OCI-M1 (cell line): ENCODE measurements around the gene FAM168A.
"Not testable (repeated sequence)": the region's sequence is repeated elsewhere in the genome, so short reads cannot be mapped to it uniquely, and the experiment has no call there.

Experiments
- DNase-seq: peaks from one replicate; lab custom pipeline; 2025; lab: John Stamatoyannopoulos, UW

FAM168A gene

GRCh38 chr11:73592640-73593039 is 5.3 kb downstream of the FAM168A start:
- DNase-seq = no peak

DNA sequence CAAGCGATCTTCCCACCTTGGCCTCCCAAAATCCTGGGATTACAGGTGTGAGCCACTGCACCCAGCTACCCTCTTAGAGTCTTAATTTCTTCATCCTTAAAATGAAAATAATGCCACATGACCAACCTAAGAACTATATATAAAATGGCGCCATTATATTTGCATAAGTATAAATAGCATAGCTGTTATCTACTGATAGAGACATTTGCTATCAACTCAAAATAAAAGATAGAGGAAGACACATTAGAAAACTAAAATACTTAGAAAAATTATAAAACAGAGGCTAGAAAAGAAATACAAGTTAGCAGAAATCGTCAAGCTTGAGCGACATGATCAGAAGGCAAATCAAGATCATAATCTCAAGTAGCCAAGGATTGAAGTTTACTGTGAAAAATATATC is 6.2 kb downstream of the FAM168A start:
- DNase-seq = no peak

DNA sequence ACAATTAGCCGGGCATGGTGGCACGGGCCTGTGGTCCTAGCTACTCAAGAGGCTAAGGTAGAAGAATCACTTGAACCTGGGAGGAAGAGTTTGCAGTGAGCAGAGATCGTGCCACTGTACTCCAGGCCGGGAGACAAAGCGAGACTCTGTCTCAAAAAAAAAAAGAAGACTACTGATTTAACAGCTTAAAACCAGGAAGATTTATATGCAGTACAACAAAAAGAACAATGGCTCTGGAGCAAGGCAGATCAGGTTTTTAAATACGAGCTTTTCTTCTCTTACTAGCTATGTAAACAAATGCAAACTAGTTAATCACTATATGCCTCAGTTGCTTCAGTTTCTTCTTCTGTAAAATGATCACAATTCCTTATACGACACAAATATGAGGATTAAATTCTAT is 6.9 kb downstream of the FAM168A start:
- no peak for DNase-seq

GRCh38 chr11:73586791-73587190 is 11.1 kb downstream of the FAM168A start:
- DNase-seq = no peak

- no peak for DNase-seq
Observed at GRCh38 chr11:73585834-73586575, 11.9 kb downstream of the FAM168A start.

- no peak for DNase-seq
Observed at GRCh38 chr11:73584831-73585230, 13.1 kb downstream of the FAM168A start.

- no peak for DNase-seq
Observed at GRCh38 chr11:73582653-73583052, 15.3 kb downstream of the FAM168A start.

DNA sequence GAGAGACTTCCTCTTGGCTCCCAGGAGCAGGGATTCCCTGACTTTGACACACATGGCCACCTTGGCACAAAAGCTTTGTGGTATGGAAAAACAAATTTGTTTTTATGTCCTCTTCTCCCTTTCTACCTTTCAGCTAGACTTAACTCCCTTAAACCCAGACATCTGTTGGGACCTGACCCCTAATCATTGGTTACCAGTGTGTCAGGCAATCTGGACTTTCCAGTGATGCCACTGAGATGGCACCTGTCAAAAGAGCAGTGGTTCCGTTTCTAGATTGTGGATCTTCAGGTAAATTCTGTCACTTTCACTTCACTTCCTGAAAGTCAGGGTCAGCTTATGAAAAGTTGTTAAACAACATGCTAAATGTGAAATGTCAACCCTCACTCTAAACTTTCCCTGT is 17.2 kb downstream of the FAM168A start:
- DNase-seq = not testable (repeated sequence)

DNA sequence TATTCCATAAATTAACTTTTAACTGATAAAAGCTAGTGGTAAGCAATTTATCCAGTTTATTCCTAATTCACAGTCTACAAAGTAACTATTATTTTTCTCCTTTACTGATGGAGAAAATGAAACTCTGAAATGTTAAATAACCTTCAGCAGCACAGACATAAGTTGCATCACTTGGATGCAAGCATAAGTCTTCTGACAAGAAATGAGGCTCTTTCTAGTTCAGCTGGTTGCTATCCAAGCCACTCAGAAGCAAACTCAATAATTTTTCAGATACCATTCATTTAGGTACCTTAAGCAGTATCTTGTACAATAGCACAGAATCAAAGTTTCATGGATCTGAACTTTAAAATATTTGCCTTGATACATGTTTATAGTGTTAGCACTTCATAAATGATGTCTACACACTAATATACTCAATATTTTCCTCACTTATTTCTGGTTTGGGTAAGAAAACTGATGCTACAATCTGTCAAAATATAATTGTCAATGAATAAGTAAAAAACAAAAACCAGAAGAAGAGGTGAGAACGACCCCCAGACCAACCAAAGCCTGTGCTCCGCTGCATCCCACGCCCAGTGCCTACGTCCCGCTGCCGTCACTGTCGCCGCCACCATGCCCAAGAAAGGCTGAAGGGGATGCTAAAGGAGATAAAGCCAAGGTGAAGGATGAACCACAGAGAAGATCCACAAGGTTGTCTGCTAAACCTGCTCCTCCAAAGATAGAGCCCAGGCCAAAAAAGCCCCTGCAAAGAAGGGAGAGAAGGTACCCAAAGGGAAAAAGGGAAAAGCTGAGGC is 18.1 kb downstream of the FAM168A start:
- no peak for DNase-seq

DNA sequence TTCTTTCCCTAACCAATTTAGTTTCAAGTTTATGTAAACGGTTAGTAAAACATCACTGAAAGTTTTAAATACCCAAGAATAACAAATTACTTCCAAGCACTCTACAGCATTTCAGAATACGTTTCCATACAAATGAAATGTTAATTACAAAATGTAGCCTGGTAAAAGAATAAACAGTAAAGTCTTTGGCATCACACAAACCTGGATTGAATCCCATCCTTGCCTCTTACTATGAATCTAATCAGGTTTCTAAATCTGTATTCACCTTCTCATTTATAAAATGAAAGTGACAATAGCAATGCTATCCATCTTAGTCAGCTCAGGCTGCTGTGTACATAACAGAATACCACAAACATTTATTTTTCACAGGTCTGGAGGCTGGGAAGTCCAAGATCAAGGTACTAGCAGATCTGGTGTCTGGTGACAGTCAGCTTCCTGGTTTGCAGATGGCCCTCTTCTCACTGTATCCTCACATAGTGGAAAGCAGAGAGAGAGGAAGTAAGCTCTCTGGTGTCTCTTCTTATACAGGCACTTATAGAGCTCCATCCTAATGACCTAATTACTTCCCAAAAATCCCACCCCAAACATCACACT is 19.2 kb downstream of the FAM168A start:
- no peak for DNase-seq

DNA sequence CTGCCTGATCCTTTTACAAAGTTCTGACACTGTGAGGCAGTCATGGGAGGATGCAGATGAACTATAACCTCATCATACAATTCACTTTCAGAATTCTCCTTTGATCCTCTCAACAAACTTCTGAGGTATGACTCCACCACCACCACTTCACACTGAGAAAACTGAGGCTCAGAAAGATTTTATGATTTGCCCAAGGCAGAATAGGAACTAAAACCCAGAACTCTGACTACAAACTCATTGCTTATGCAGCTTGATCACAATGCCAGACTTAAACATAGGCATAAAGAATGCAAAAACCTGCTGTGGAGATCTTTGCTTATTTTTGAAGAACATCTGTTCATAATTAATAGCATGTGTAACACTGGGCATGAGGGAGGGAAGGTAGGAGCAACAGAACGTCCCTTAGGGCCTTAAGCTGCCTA is 20.4 kb downstream of the FAM168A start:
- no peak for DNase-seq

GRCh38 chr11:73576185-73576614 is 21.7 kb downstream of the FAM168A start:
- no peak for DNase-seq

- DNase-seq = not testable (repeated sequence)
Observed at GRCh38 chr11:73571982-73572381, 25.9 kb downstream of the FAM168A start.

DNA sequence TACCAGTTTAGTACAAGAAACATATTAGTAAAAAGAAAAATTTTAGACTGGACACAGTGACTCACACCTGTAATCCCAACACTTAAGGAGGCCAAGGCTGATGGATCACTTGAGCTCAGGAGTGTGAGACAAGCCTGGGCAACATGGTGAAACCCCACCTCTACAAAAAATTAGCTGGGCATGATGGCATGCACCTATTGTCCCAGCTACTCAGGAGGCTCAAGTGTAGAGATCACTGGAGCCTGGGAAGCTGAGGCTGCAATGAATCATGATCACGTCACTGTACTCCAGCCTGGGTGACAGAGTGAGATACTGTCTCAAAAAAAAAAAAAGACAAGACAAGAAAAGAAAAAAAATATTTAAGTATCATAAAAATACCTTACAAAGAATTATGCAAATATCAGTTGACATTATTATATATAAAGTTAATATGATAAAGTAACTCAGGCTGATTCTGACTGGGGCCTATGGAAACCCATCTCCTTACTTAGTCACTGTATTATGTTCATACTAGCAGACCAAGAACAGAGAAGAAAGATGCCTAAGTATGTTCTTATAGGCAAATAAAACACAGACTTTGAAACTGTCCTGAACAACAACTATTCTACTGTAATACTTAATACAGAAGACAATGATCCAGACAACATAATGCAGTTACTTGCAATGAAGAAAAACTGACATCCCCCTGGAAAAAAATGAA is 27.3 kb downstream of the FAM168A start:
- no peak for DNase-seq

DNA sequence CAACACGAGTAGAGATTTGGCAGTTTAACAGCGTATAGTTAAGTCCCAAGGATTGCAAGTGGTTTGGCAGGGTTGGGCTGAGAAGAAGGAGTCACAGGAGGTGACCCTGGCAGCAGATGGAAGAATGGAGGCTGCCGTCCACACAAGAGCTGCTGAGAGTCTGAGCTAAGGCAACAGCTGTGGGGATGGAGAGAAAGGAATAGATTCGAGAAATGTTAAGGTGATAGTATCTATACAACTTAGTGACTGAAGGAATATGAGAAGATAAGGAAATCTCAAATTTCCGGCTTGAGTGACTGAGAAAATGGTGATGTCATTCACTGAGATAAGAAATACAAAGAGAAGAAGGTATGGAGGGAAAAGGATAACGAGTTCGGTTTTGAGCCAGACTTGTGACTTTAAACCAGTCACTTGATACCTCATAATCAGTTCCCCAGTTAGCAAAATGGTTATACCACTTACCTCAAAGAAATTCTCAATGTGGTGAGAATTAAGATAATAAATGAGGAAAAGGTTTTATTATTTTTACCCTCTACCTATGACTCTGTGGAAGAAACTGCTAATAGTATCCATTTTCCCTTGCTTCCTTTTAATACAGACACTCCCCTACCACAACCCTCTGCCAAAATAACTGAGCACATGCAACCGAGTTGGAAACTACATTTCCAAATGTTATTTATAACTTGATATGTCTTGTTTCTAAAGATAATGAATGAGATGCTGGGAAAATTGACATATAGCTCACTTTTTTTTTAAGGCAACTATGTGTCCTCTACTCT is 30.7 kb downstream of the FAM168A start:
- peak; percentile 49 for DNase-seq

DNA sequence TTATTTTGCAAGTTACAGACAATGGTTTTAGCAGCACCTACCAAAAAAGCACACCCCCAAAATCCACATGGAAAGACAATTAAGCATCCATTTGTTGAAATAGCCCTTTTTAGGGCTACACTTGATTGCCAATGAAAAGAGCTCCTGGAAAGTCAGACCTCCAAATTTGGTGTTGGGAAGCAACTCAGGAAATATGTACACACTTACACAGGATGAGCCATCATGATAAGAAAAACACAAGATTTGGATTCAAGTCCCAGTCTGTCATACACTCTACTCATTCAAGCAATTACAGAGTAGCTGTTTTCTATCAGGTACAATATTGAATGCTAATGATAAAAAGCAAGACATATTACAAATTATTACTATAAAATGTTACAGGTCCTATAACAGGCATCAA is 31.5 kb downstream of the FAM168A start:
- DNase-seq = no peak

- no peak for DNase-seq
Observed at GRCh38 chr11:73565804-73566203, 32.1 kb downstream of the FAM168A start.

DNA sequence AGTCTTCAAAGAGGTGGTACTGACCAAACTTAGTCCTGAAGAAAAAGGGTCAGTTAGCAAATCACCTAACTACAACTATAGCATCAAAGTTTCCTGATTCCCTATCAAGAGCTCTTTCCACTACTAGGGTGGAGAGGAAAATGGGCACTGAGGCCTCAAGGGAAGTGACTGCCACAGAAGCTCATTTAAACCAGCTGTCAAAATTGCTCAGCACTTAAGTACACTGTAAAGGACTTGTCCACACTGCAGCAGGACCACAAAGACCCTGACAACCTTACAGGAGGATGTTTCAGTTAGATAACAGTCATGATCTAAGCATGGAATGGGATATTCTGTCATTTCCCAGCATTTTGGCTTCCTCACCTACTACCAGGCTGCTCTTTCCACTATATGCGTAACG is 33.0 kb downstream of the FAM168A start:
- no peak for DNase-seq

- no peak for DNase-seq
Observed at GRCh38 chr11:73563539-73564200, 34.2 kb downstream of the FAM168A start.

- DNase-seq = no peak
Observed at GRCh38 chr11:73559743-73560142, 38.2 kb downstream of the FAM168A start.

DNA sequence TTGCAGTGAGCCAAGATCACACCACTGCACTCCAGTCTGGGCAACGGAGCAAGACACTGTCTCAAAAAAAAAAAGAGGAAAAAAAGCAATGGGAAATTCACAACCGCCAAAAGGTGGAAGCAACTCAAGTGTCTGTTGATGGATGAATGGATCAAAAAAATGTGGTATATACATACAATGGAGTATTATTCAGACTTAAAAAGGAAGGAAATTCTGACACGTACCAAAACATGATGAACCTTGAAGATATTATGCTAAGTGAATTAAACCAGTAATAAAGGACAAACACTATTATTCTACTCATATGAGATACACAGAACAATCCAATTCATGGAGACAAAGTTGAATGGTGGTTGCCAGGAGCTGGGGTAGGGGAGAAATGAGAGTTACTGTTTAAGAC is 40.9 kb downstream of the FAM168A start:
- DNase-seq = no peak
